IgD-negative memory B cell (primary cell): ENCODE data around the gene ARHGEF28. TPM values are rescaled to one million over a fixed set of nuclear protein-coding genes. Genes with fewer than 3 reads are reported as not detected.

Experiments used
- H3K27ac Mint-ChIP-seq, 3 donors: one replicate each; pipeline ENCODE4 v1.8.0; 2020 to 2022; ENCODE audit warnings: mild to moderate bottlenecking in 3 of 3, mixed read lengths in 3 of 3, moderate library complexity in 1 of 3
- H3K27me3 Mint-ChIP-seq: one replicate; pipeline ENCODE4 v1.8.0; 2021; ENCODE audit warnings: mixed read lengths
- H3K36me3 Mint-ChIP-seq: one replicate; pipeline ENCODE4 v1.8.0; 2020; ENCODE audit warnings: mild to moderate bottlenecking, mixed read lengths
- H3K4me1 Mint-ChIP-seq, 3 donors: one replicate each; pipeline ENCODE4 v1.8.0; 2020 to 2022; ENCODE audit warnings: mixed read lengths in 3 of 3, mild to moderate bottlenecking in 1 of 3
- H3K4me3 Mint-ChIP-seq, 4 donors: one replicate each; pipeline ENCODE4 v1.8.0; 2020 to 2022; ENCODE audit warnings: mild to moderate bottlenecking in 4 of 4, mixed read lengths in 4 of 4, moderate library complexity in 3 of 4
- H3K9me3 Mint-ChIP-seq, 3 donors: one replicate each; pipeline ENCODE4 v1.8.0; 2020 to 2021; ENCODE audit warnings: mixed read lengths in 3 of 3, mild to moderate bottlenecking in 1 of 3
- polyA plus RNA-seq: library from polyadenylated mRNA; unstranded; fragments of 300-500 nt; fragmentation: Illumina TruSeq; gene quantifications from one replicate; pipeline ENCODE4 v1.2.3, GENCODE V29; 2021

ARHGEF28 gene
- polyA plus RNA-seq, 1 donor from 2014 or later, result not detected

GRCh38 chr5:73974871-73975360 is 348.9 kb downstream of the ARHGEF28 start:
- peaks cover 7% of the 10 kb centered on the region for H3K27me3 Mint-ChIP-seq
- H3K4me1 Mint-ChIP-seq, result no peaks in the 10 kb centered on the region
- H3K9me3 Mint-ChIP-seq, result peaks cover 0 to 5% (median 2%) of the 10 kb centered on the region in 3 donors
- H3K4me3 Mint-ChIP-seq, result no peak overlapping the region
- H3K36me3 Mint-ChIP-seq, result peaks cover 1% of the 10 kb centered on the region
- H3K27ac Mint-ChIP-seq, result no peak overlapping the region

GRCh38 chr5:73975845-73976244 is 349.8 kb downstream of the ARHGEF28 start:
- no peak overlapping the region for H3K27ac Mint-ChIP-seq
- peaks cover 0 to 3% (median 2%) of the 10 kb centered on the region in 3 donors for H3K9me3 Mint-ChIP-seq
- peaks cover 5% of the 10 kb centered on the region for H3K27me3 Mint-ChIP-seq
- H3K4me1 Mint-ChIP-seq, result no peaks in the 10 kb centered on the region
- H3K36me3 Mint-ChIP-seq, result peaks cover 1% of the 10 kb centered on the region
- no peak overlapping the region for H3K4me3 Mint-ChIP-seq

GRCh38 chr5:73977146-73977545 is 351.1 kb downstream of the ARHGEF28 start:
- Mint-ChIP-seq H3K27ac (no peak overlapping the region), H3K4me3 (no peak overlapping the region), H3K36me3 (peaks cover 1% of the 10 kb centered on the region), H3K9me3 (peaks cover 0 to 3% (median 2%) of the 10 kb centered on the region in 3 donors), H3K27me3 (peaks cover 7% of the 10 kb centered on the region), H3K4me1 (no peaks in the 10 kb centered on the region)

GRCh38 chr5:73979321-73979720 is 353.3 kb downstream of the ARHGEF28 start:
- no peak overlapping the region for H3K4me3 Mint-ChIP-seq
- H3K4me1 Mint-ChIP-seq, result no peaks in the 10 kb centered on the region
- no peak overlapping the region for H3K27ac Mint-ChIP-seq
- peaks cover 0 to 2% (median 0%) of the 10 kb centered on the region in 3 donors for H3K9me3 Mint-ChIP-seq
- peaks cover 1% of the 10 kb centered on the region for H3K36me3 Mint-ChIP-seq
- H3K27me3 Mint-ChIP-seq, result peaks cover 5% of the 10 kb centered on the region

- Mint-ChIP-seq H3K27ac (no peak overlapping the region), H3K36me3 (peaks cover under 1% of the 10 kb centered on the region), H3K4me3 (no peak overlapping the region), H3K27me3 (peaks cover 5% of the 10 kb centered on the region), H3K9me3 (peaks cover 0 to 2% (median 0%) of the 10 kb centered on the region in 3 donors), H3K4me1 (no peaks in the 10 kb centered on the region)
These were observed 355.7 kb downstream of the ARHGEF28 start for GRCh38 chr5:73981704-73982103.

- Mint-ChIP-seq H3K4me1 (no peaks in the 10 kb centered on the region), H3K36me3 (no peaks in the 10 kb centered on the region), H3K27me3 (peaks cover 3% of the 10 kb centered on the region), H3K4me3 (no peak overlapping the region), H3K9me3 (no peaks in the 10 kb centered on the region), H3K27ac (no peak overlapping the region)
These were observed 357.6 kb downstream of the ARHGEF28 start for GRCh38 chr5:73983644-73984043.

GRCh38 chr5:73985145-73985544 is 359.1 kb downstream of the ARHGEF28 start:
- Mint-ChIP-seq H3K27me3 (peaks cover 4% of the 10 kb centered on the region), H3K27ac (no peak overlapping the region), H3K4me1 (no peaks in the 10 kb centered on the region), H3K4me3 (no peak overlapping the region), H3K36me3 (no peaks in the 10 kb centered on the region), H3K9me3 (no peaks in the 10 kb centered on the region)

- Mint-ChIP-seq H3K9me3 (no peaks in the 10 kb centered on the region), H3K4me3 (no peak overlapping the region), H3K36me3 (no peaks in the 10 kb centered on the region), H3K4me1 (no peaks in the 10 kb centered on the region), H3K27me3 (peaks cover 3% of the 10 kb centered on the region), H3K27ac (no peak overlapping the region)
These were observed 360.7 kb downstream of the ARHGEF28 start for GRCh38 chr5:73986729-73987128.

- Mint-ChIP-seq H3K4me3 (no peak overlapping the region), H3K27ac (no peak overlapping the region), H3K4me1 (no peaks in the 10 kb centered on the region), H3K27me3 (peaks cover 3% of the 10 kb centered on the region), H3K9me3 (no peaks in the 10 kb centered on the region), H3K36me3 (no peaks in the 10 kb centered on the region)
These were observed 361.9 kb downstream of the ARHGEF28 start for GRCh38 chr5:73987915-73988314.

- no peaks in the 10 kb centered on the region for H3K4me1 Mint-ChIP-seq
- H3K36me3 Mint-ChIP-seq, result peaks cover 3% of the 10 kb centered on the region
- no peak overlapping the region for H3K27ac Mint-ChIP-seq
- H3K27me3 Mint-ChIP-seq, result peaks cover 3% of the 10 kb centered on the region
- no peak overlapping the region for H3K4me3 Mint-ChIP-seq
- H3K9me3 Mint-ChIP-seq, result peaks cover 0 to 3% (median 3%) of the 10 kb centered on the region in 3 donors
These were observed 364.0 kb downstream of the ARHGEF28 start for GRCh38 chr5:73989956-73990355.

Other genes with a start within 250 kb of the ARHGEF28 start
- gene FOXD1, start 177.4 kb upstream of the ARHGEF28 start, polyA plus RNA-seq, result not detected
- 735 TPM for gene BTF3, start 127.8 kb upstream of the ARHGEF28 start, polyA plus RNA-seq
- gene ANKRA2, start 60.6 kb upstream of the ARHGEF28 start, polyA plus RNA-seq, result 19.3 TPM
- gene UTP15, start 60.5 kb upstream of the ARHGEF28 start, polyA plus RNA-seq, result 11.0 TPM